GM21619 (cell line): ENCODE measurements around the gene TTC23L.
"Not testable (repeated sequence)": the region's sequence is repeated elsewhere in the genome, so short reads cannot be mapped to it uniquely, and the experiment has no call there.

Experiments
- ATAC-seq: cut with Tn5 transposase; IDR thresholded peaks from one replicate; pipeline ENCODE4 v1.9.1; 2021; ENCODE audit not compliant: unreplicated experiment

The TTC23L gene

GRCh38 chr5:34916518-34916917 is 77.6 kb downstream of the TTC23L start:
- ATAC-seq = no peak

GRCh38 chr5:34918025-34918424 is 79.1 kb downstream of the TTC23L start:
- ATAC-seq = no peak

- no peak for ATAC-seq
Observed at GRCh38 chr5:34919077-34919476, 80.1 kb downstream of the TTC23L start.

- not testable (repeated sequence) for ATAC-seq
Observed at GRCh38 chr5:34923256-34923655, 84.3 kb downstream of the TTC23L start.

- ATAC-seq = no peak
Observed at GRCh38 chr5:34923694-34924461, 84.9 kb downstream of the TTC23L start.

- no peak for ATAC-seq
Observed at GRCh38 chr5:34924462-34924765, 85.5 kb downstream of the TTC23L start.

GRCh38 chr5:34926318-34926888 is 87.4 kb downstream of the TTC23L start:
- no peak for ATAC-seq

- no peak for ATAC-seq
Observed at GRCh38 chr5:34927785-34928184, 88.8 kb downstream of the TTC23L start.

- ATAC-seq = no peak
Observed at GRCh38 chr5:34928267-34928666, 89.3 kb downstream of the TTC23L start.

- peak; percentile 83 for ATAC-seq
Observed at GRCh38 chr5:34929134-34929719, 90.3 kb downstream of the TTC23L start, which contains the start of gene DNAJC21. DNAJC21 (plus strand) TSS chr5:34929559; CDS start chr5:34929820, 261 bp downstream.

GRCh38 chr5:34929720-34930461 is 90.9 kb downstream of the TTC23L start:
- ATAC-seq = peak; percentile 65

- ATAC-seq = no peak
Observed at GRCh38 chr5:34930462-34930844, 91.5 kb downstream of the TTC23L start.

- ATAC-seq = no peak
Observed at GRCh38 chr5:34930870-34931269, 91.9 kb downstream of the TTC23L start.

GRCh38 chr5:34932947-34933346 is 94.0 kb downstream of the TTC23L start:
- ATAC-seq = no peak

GRCh38 chr5:34941936-34942335 is 103.0 kb downstream of the TTC23L start:
- no peak for ATAC-seq

- no peak for ATAC-seq
Observed at GRCh38 chr5:34944044-34944443, 105.1 kb downstream of the TTC23L start.

GRCh38 chr5:34944460-34945047 is 105.6 kb downstream of the TTC23L start:
- no peak for ATAC-seq
